ENCODE data around the gene FBN2.
"Not testable (repeated sequence)": the region's sequence is repeated elsewhere in the genome, so short reads cannot be mapped to it uniquely, and the experiment has no call there.

The FBN2 gene

GRCh38 chr5:128478386-128479368 lies 59.4 kb downstream of the FBN2 start:
- DNase-seq (ENCODE audit: low spot score): no peak

GRCh38 chr5:128477944-128478343 lies 60.1 kb downstream of the FBN2 start:
- DNase-seq (ENCODE audit: low spot score): no peak

GRCh38 chr5:128475693-128476092 lies 62.4 kb downstream of the FBN2 start:
- no peak for DNase-seq (ENCODE audit: low spot score)

GRCh38 chr5:128472919-128473318 lies 65.1 kb downstream of the FBN2 start:
- DNase-seq (ENCODE audit: low spot score): no peak

GRCh38 chr5:128472036-128472435 lies 66.0 kb downstream of the FBN2 start:
- no peak for DNase-seq (ENCODE audit: low spot score)

- DNase-seq (ENCODE audit: low spot score): no peak
These were observed 67.4 kb downstream of the FBN2 start for GRCh38 chr5:128470663-128471062.

GRCh38 chr5:128469912-128470311 lies 68.1 kb downstream of the FBN2 start:
- no peak for DNase-seq (ENCODE audit: low spot score)

- no peak for DNase-seq (ENCODE audit: low spot score)
These were observed 71.1 kb downstream of the FBN2 start for GRCh38 chr5:128466980-128467379.

- DNase-seq (ENCODE audit: low spot score): no peak
These were observed 71.5 kb downstream of the FBN2 start for GRCh38 chr5:128466554-128466953.

- DNase-seq (ENCODE audit: low spot score): no peak
These were observed 73.4 kb downstream of the FBN2 start for GRCh38 chr5:128464596-128464995.

GRCh38 chr5:128462330-128462729 lies 75.7 kb downstream of the FBN2 start:
- no peak for DNase-seq (ENCODE audit: low spot score)

- not testable (repeated sequence) for DNase-seq (ENCODE audit: low spot score)
These were observed 80.7 kb downstream of the FBN2 start for GRCh38 chr5:128457147-128457915.

GRCh38 chr5:128455841-128456361 lies 82.1 kb downstream of the FBN2 start:
- no peak for DNase-seq (ENCODE audit: low spot score)

- no peak for DNase-seq (ENCODE audit: low spot score)
These were observed 84.9 kb downstream of the FBN2 start for GRCh38 chr5:128453121-128453520.

GRCh38 chr5:128447224-128447623 lies 90.8 kb downstream of the FBN2 start:
- not testable (repeated sequence) for DNase-seq (ENCODE audit: low spot score)

- DNase-seq (ENCODE audit: low spot score): no peak
These were observed 96.1 kb downstream of the FBN2 start for GRCh38 chr5:128441941-128442350.

GRCh38 chr5:128441165-128441564 lies 96.9 kb downstream of the FBN2 start:
- no peak for DNase-seq (ENCODE audit: low spot score)

GRCh38 chr5:128436749-128437188 lies 101.3 kb downstream of the FBN2 start:
- no peak for DNase-seq (ENCODE audit: low spot score)

GRCh38 chr5:128435861-128436260 lies 102.2 kb downstream of the FBN2 start:
- DNase-seq (ENCODE audit: low spot score): no peak

GRCh38 chr5:128434993-128435392 lies 103.1 kb downstream of the FBN2 start:
- DNase-seq (ENCODE audit: low spot score): no peak

GRCh38 chr5:128432913-128433440 lies 105.1 kb downstream of the FBN2 start:
- DNase-seq (ENCODE audit: low spot score): no peak

GRCh38 chr5:128427921-128428320 lies 110.1 kb downstream of the FBN2 start:
- DNase-seq (ENCODE audit: low spot score): no peak
